Ramos (cell line): Measurements from ENCODE around the gene OR7D4.
"Not testable (repeated sequence)": the region's sequence is repeated elsewhere in the genome, so short reads cannot be mapped to it uniquely, and the experiment has no call there.

Source experiments
- in situ Hi-C: fragments of 300-500 bp; cut with MboI; formaldehyde crosslinking; loops from one replicate; pipeline ENCODE4 v1.14.3; 2022; ENCODE audit warnings: low sequenced_read_pairs; ENCODE audit not compliant: unreplicated experiment

The OR7D4 gene

GRCh38 chr19:9219489-9219888 is at the start of gene OR7D4:
TSS of gene OR7D4 (minus strand) at chr19:9219589. CDS start at chr19:9214837, 4,752 bp downstream.
- in situ Hi-C loops = no loop called here

GRCh38 chr19:9251236-9251635 is 31.8 kb upstream of the OR7D4 start:
- in situ Hi-C loops = no loop called here

DNA sequence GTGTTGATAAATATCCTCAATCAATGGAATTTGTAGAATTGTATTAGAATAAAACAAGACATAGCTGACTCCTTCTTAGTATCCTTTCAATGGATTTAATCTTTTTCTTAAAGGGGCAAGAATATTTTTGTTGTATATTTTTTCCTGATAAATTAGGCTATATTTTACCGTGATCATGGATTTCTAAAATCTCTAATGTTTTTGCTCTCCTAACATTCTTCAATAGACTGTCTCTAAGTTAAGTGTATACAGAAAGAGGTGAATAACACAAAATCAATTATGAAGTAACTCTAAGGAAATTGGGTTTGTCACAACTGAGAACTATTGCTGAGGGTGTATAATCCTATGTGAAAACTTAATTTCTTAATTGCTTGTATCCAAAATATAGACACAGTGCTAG is 31.2 kb upstream of the OR7D4 start, which contains the start of gene OR7E24:
Gene OR7E24 (plus strand): TSS at position 301 of the 400 bp plus-strand sequence. CDS start 114 bp downstream, outside the sequence.
- in situ Hi-C loops = no loop called here

DNA sequence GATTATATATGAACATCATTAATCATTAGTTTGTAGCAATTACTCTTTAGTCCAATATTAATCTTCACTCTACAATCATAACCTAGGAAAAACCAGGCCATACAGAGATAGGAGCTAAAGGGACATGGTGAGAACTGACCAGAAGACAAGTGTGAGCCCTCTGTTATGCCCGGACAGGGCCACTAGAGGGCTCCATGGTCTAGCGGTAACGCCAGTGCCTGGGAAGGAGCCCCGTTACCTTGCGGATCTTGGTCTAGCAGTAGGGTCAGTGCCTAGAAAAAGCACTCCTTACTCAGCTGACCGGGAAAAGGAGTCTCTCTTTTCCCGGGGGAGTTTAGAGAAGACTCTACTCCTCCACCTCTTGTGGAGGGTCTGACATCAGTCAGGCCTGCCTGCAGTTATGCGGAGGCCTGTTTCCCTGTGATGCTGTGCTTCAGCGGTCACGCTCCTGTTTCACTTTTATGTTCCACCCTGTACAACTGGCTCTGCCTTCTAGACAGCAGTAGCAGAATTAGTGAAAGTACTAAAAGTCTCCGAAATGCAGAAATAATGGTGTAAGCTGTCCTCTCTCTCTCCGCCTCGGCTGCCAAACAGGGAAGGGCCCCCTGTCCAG is 13.8 kb downstream of the OR7D4 start:
- in situ Hi-C loops = no loop called here

DNA sequence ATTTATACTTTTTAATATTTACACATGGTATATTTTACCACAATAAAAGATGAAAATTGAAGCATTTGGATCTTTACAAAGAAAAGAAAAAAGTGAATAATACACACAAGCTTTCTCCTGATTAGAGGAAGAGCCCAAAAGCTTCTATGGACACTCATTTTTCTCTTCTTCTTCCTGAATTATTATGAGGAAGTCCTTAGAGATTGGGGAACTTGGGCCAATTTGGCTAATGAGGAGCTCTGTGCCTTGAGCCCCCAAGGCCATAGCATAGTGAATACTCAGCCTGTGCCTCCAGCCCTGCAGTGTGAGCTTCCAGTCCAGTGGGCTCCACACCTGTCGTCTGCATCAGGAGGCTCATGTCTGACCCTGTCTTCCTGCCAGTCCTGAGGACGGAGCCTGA is 21.3 kb downstream of the OR7D4 start:
- in situ Hi-C loops = not testable (repeated sequence)

DNA sequence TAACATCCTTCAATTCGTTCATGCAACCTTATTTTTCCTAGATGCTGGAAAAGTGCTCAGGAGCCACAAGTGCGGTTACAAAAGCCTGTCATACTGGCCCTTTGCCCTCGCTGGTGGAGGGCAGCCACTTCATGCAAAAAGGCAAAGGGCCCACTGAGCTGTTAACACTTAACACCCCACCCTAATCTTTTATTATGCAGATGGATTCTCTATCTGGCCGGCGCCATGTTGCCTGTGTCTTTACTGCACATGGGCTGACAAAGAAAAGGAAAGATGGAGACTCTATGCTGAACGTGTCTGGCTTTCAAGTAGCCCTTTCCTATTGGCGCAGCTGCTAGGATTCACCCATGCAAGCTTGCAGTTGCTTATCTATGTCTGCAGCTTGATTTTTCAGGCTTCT is 29.9 kb downstream of the OR7D4 start:
- in situ Hi-C loops = no loop called here

- in situ Hi-C loops = no loop called here
Observed at GRCh38 chr19:9187191-9187590, 32.2 kb downstream of the OR7D4 start.

GRCh38 chr19:9183000-9183399 is 36.4 kb downstream of the OR7D4 start:
- in situ Hi-C loops = no loop called here

DNA sequence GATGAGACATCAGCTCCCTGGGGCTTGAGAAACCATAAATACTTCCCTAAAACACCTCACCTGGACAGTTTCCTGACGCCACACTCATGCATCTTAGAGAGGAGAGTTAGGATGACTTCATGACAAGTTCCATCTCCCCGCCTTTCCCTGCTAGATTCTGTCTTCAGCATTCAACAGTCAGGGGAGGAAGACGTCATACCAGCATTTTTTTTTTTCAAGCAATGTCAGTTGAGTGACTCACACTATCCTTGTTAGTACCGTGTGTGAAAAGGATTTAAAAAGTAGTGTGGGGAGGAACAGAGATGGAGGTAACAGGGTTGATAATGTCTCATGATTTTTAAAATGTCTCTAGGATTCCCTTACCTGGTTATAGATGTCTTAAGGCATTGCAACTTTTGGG is 40.5 kb downstream of the OR7D4 start, which contains the start of gene OR7D2:
Gene OR7D2 (plus strand): TSS at position 79 of the 400 bp plus-strand sequence. CDS start 6,803 bp downstream, outside the sequence.
- in situ Hi-C loops = no loop called here

- in situ Hi-C loops = no loop called here
Observed at GRCh38 chr19:9175326-9175725, 44.1 kb downstream of the OR7D4 start.

DNA sequence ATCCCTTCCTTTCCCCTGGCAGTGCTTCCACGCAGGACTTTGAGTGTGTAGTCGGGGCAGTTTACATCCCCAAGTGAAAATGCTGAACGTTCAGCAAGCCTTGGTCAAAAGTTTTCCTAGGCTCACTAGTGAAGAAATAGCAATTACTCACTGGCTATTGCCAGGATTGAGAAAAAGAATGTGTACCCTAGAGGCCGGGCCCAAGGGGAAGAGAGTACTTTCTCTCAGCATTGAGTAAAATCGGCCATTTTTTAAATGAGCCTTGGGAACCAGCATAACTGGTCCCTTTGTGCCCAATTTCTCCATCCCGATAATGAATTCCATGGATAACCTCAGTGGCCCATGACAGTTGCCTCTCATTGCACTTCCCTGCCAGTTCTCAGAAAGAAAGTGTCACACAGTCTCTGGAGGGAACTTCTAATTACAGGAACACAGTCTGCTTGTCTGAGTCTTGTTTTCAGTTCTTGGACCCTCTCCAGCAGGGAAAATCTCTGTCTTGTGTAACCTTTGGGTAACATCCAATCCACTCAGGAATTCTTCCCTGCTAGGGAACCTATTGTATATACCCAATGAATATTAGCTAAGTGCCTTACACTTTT is 47.9 kb downstream of the OR7D4 start:
- in situ Hi-C loops = no loop called here

GRCh38 chr19:9166846-9167245 is 52.5 kb downstream of the OR7D4 start:
- in situ Hi-C loops = no loop called here

DNA sequence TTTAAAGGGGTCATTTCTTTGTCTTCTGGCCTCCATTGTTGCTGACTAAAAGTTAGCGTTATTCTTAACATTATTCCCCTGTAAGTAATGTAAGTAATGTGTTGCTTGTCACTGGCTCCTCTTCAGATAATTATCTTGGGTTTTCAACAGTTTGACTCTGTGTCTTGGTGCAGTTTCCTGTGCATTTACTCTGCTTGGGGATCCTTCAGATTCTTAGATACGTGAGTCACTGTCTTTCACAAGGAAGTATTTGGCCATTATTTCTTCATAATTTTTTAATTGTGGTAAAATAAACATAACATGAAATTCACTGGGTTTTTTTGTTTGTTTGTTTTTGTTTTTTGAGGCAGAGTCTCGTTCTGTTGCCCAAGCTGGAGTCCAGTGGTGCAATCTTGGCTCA is 54.1 kb downstream of the OR7D4 start:
- in situ Hi-C loops = no loop called here

DNA sequence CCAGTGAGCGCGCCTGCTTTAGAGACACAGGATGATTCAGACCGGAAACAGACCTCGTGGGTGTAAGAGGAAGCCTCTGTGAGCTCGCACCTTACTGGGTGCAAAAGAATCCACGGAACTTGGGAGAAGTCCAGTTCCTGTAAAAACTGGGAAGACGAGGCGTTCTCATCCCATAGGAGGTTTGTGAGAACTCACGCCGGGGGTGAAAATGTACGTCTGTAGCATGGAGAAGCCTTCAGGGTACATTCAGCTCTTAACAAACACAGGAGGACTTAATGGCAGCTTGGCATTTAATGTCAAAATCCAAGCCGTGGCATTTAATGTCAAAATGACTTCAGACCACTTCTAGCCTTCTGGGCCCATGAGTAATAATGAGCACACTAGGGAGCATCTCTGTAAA is 58.0 kb downstream of the OR7D4 start:
- in situ Hi-C loops = no loop called here
